Mucosa of stomach (tissue), 1 donor: ENCODE measurements around the gene RPL27A.

ENCODE experiments used
- H3K27me3 ChIP-seq: one replicate; pipeline ENCODE4 v1.7.0; 2013; ENCODE audit warnings: mild to moderate bottlenecking, low read length; ENCODE audit not compliant: control insufficient read depth, insufficient read depth
- H3K36me3 ChIP-seq: one replicate; pipeline ENCODE4 v1.7.0; 2013; ENCODE audit warnings: low read length; ENCODE audit not compliant: control insufficient read depth, insufficient read depth
- H3K4me1 ChIP-seq: one replicate; pipeline ENCODE4 v1.7.0; 2013; ENCODE audit warnings: mild to moderate bottlenecking, low read length; ENCODE audit not compliant: control insufficient read depth, insufficient read depth
- H3K4me3 ChIP-seq: one replicate; pipeline ENCODE4 v1.7.0; 2013; ENCODE audit warnings: low read length
- H3K9ac ChIP-seq: one replicate; pipeline ENCODE4 v1.7.0; 2013; ENCODE audit warnings: mild to moderate bottlenecking, low read length, moderate library complexity
- H3K9me3 ChIP-seq: one replicate; pipeline ENCODE4 v1.7.0; 2013; ENCODE audit warnings: mild to moderate bottlenecking, low read length, moderate library complexity; ENCODE audit not compliant: control insufficient read depth
- donor health status: Pancreatic carcinoma.

Gene RPL27A

GRCh38 chr11:8719211-8719649 lies 36.6 kb downstream of the RPL27A start:
- Histone ChIP-seq H3K36me3 (no peaks in the 10 kb centered on the region), H3K9me3 (no peaks in the 10 kb centered on the region), H3K4me3 (no peak overlapping the region), H3K27me3 (no peaks in the 10 kb centered on the region), H3K4me1 (peaks cover 71% of the 10 kb centered on the region), H3K9ac (no peak overlapping the region)

DNA sequence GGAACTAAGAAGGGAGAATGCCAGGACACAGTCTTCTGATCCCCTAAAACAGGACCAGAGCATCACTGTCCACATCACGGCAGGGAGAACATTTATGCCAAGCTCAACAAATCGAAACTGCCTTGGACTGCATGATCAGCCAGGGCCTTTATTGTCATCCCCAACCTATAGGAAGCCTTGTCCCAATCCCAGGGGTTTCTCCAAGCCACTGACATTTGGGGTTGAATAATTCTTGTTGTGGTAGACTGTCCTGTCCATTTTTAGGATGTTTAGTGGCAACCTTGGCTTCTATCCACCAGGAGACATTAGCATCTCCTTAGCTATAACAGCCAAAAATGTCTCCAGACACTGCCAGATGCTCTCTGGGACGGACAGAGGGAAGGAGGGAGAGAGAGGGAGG lies 37.1 kb downstream of the RPL27A start:
- no peak overlapping the region for H3K9ac ChIP-seq
- H3K4me3 ChIP-seq = no peak overlapping the region
- no peaks in the 10 kb centered on the region for H3K27me3 ChIP-seq
- H3K36me3 ChIP-seq = no peaks in the 10 kb centered on the region
- no peaks in the 10 kb centered on the region for H3K9me3 ChIP-seq
- H3K4me1 ChIP-seq = peaks cover 71% of the 10 kb centered on the region

- Histone ChIP-seq H3K9ac (peak overlapping the region; percentile 54), H3K4me1 (peaks cover 71% of the 10 kb centered on the region), H3K4me3 (no peak overlapping the region), H3K36me3 (no peaks in the 10 kb centered on the region), H3K27me3 (no peaks in the 10 kb centered on the region), H3K9me3 (no peaks in the 10 kb centered on the region)
Measured at GRCh38 chr11:8720352-8720751, 37.8 kb downstream of the RPL27A start.

GRCh38 chr11:8720868-8721608 lies 38.4 kb downstream of the RPL27A start:
- H3K4me1 ChIP-seq = peaks cover 71% of the 10 kb centered on the region
- H3K27me3 ChIP-seq = no peaks in the 10 kb centered on the region
- H3K9me3 ChIP-seq = no peaks in the 10 kb centered on the region
- no peak overlapping the region for H3K4me3 ChIP-seq
- H3K36me3 ChIP-seq = peaks cover 4% of the 10 kb centered on the region
- H3K9ac ChIP-seq = peak overlapping the region; percentile 54

GRCh38 chr11:8721609-8722500 lies 39.3 kb downstream of the RPL27A start:
- H3K9me3 ChIP-seq = no peaks in the 10 kb centered on the region
- no peaks in the 10 kb centered on the region for H3K27me3 ChIP-seq
- H3K36me3 ChIP-seq = peaks cover 11% of the 10 kb centered on the region
- peak overlapping the region; percentile 54 for H3K9ac ChIP-seq
- H3K4me3 ChIP-seq = no peak overlapping the region
- H3K4me1 ChIP-seq = peaks cover 74% of the 10 kb centered on the region

- peak overlapping the region; percentile 8 for H3K9ac ChIP-seq
- H3K4me3 ChIP-seq = no peak overlapping the region
- peaks cover 74% of the 10 kb centered on the region for H3K4me1 ChIP-seq
- H3K27me3 ChIP-seq = no peaks in the 10 kb centered on the region
- H3K36me3 ChIP-seq = peaks cover 11% of the 10 kb centered on the region
- H3K9me3 ChIP-seq = no peaks in the 10 kb centered on the region
Measured at GRCh38 chr11:8722809-8723208, 40.2 kb downstream of the RPL27A start.

- Histone ChIP-seq H3K9ac (no peak overlapping the region), H3K27me3 (no peaks in the 10 kb centered on the region), H3K4me1 (peaks cover 70% of the 10 kb centered on the region), H3K9me3 (no peaks in the 10 kb centered on the region), H3K36me3 (peaks cover 14% of the 10 kb centered on the region), H3K4me3 (no peak overlapping the region)
Measured at GRCh38 chr11:8723711-8724110, 41.1 kb downstream of the RPL27A start.

- H3K4me1 ChIP-seq = peaks cover 60% of the 10 kb centered on the region
- H3K9me3 ChIP-seq = no peaks in the 10 kb centered on the region
- H3K36me3 ChIP-seq = peaks cover 14% of the 10 kb centered on the region
- no peak overlapping the region for H3K4me3 ChIP-seq
- no peak overlapping the region for H3K9ac ChIP-seq
- H3K27me3 ChIP-seq = no peaks in the 10 kb centered on the region
Measured at GRCh38 chr11:8724682-8725081, 42.1 kb downstream of the RPL27A start.

- peaks cover 17% of the 10 kb centered on the region for H3K36me3 ChIP-seq
- no peaks in the 10 kb centered on the region for H3K9me3 ChIP-seq
- no peak overlapping the region for H3K9ac ChIP-seq
- peaks cover 43% of the 10 kb centered on the region for H3K4me1 ChIP-seq
- H3K27me3 ChIP-seq = no peaks in the 10 kb centered on the region
- no peak overlapping the region for H3K4me3 ChIP-seq
Measured at GRCh38 chr11:8726395-8726794, 43.8 kb downstream of the RPL27A start.

GRCh38 chr11:8728563-8728962 lies 46.0 kb downstream of the RPL27A start:
- no peaks in the 10 kb centered on the region for H3K27me3 ChIP-seq
- no peaks in the 10 kb centered on the region for H3K9me3 ChIP-seq
- H3K36me3 ChIP-seq = peaks cover 17% of the 10 kb centered on the region
- peaks cover 39% of the 10 kb centered on the region for H3K4me1 ChIP-seq
- no peak overlapping the region for H3K9ac ChIP-seq
- H3K4me3 ChIP-seq = no peak overlapping the region

DNA sequence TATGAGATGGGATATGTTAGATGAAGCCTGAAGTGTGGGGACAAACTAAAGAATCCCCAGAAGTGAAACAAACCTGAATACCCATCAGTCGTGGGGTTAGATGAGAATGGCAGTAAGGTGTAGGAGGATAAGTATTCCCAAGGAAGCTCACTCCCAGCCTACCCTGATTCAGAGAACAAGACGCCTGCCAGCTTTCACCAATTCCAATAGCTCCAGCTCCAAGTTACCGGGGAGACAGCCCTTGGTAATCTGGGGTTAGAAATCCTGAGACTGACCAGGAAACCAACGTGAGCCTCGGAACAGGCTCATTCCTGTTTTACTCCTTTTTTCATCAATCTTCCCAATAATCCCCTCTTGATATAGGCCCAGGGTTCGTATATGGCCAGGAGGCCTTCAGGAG lies 46.5 kb downstream of the RPL27A start:
- Histone ChIP-seq H3K9ac (no peak overlapping the region), H3K36me3 (peaks cover 17% of the 10 kb centered on the region), H3K27me3 (no peaks in the 10 kb centered on the region), H3K9me3 (no peaks in the 10 kb centered on the region), H3K4me1 (peaks cover 43% of the 10 kb centered on the region), H3K4me3 (no peak overlapping the region)
